Liver (tissue), 9 donors: Measurements from ENCODE around the gene SPEF1. TPM values are rescaled to one million over a fixed set of nuclear protein-coding genes. Genes with fewer than 3 reads are reported as not detected.

Source experiments
- DNase-seq: peaks from one replicate; pipeline ENCODE4 v3.0.0-alpha.2; 2017; ENCODE audit warnings: low spot score
- H3K27ac ChIP-seq, 2 donors: one replicate each; pipeline ENCODE4 v1.7.0; 2013; ENCODE audit warnings: inconsistent platforms in 2 of 2, low read length in 2 of 2, control low read depth in 1 of 2, low read depth in 1 of 2, mild to moderate bottlenecking in 1 of 2
- H3K27me3 ChIP-seq, 4 donors: one replicate each; pipeline versions ENCODE4 v1.6.1 to v1.7.0; 2013; ENCODE audit warnings: low read length in 3 of 4, inconsistent platforms in 1 of 4, mild to moderate bottlenecking in 1 of 4, moderate library complexity in 1 of 4; ENCODE audit not compliant: control insufficient read depth in 4 of 4, insufficient read depth in 4 of 4
- H3K36me3 ChIP-seq, 4 donors: one replicate each; pipeline versions ENCODE4 v1.6.1 to v1.7.0; 2013; ENCODE audit warnings: low read length in 3 of 4, mild to moderate bottlenecking in 3 of 4, low read depth in 1 of 4, moderate library complexity in 1 of 4; ENCODE audit not compliant: control insufficient read depth in 4 of 4, insufficient read depth in 3 of 4
- H3K4me1 ChIP-seq, 4 donors: one replicate each; pipeline versions ENCODE4 v1.6.1 to v1.7.0; 2013; ENCODE audit warnings: low read length in 3 of 4, mild to moderate bottlenecking in 3 of 4, moderate library complexity in 1 of 4; ENCODE audit not compliant: control insufficient read depth in 4 of 4, insufficient read depth in 4 of 4
- H3K4me3 ChIP-seq, 3 donors: one replicate each; pipeline versions ENCODE4 v1.6.1 to v1.7.0; 2013; ENCODE audit warnings: low read length in 3 of 3, control low read depth in 1 of 3, low read depth in 1 of 3, mild to moderate bottlenecking in 1 of 3
- H3K9ac ChIP-seq, 2 donors: one replicate each; pipeline ENCODE4 v1.7.0; 2013; ENCODE audit warnings: low read length in 2 of 2, mild to moderate bottlenecking in 2 of 2, moderate library complexity in 2 of 2, control low read depth in 1 of 2, low read depth in 1 of 2
- H3K9me3 ChIP-seq, 4 donors: one replicate each; pipeline versions ENCODE4 v1.6.1 to v1.7.0; 2013; ENCODE audit warnings: low read length in 3 of 4; ENCODE audit not compliant: control insufficient read depth in 4 of 4
- EGR1 ChIP-seq, 2 donors: IDR thresholded peaks; 2 replicates each; pipeline ENCODE4 v1.6.1; 2016 to 2018; ENCODE audit warnings: antibody characterized with exemption in 2 of 2, low read depth in 2 of 2
- FOXA1 ChIP-seq: IDR thresholded peaks from 2 replicates; pipeline ENCODE4 v1.6.1; 2016; ENCODE audit warnings: antibody characterized with exemption
- HNF4A ChIP-seq, 2 donors: conservative IDR thresholded peaks; 2 replicates each; pipeline ENCODE4 v1.6.1; 2016; ENCODE audit warnings: antibody characterized with exemption in 2 of 2, mild to moderate bottlenecking in 2 of 2
- HNF4G ChIP-seq: IDR thresholded peaks from 2 replicates; pipeline ENCODE4 v1.6.1; 2016; ENCODE audit warnings: antibody characterized with exemption
- JUND ChIP-seq, 2 donors: IDR thresholded peaks; 2 replicates each; pipeline ENCODE4 v1.6.1; 2016; ENCODE audit warnings: antibody characterized with exemption in 2 of 2
- MAX ChIP-seq: IDR thresholded peaks from 2 replicates; pipeline ENCODE4 v1.6.1; 2016; ENCODE audit warnings: antibody characterized with exemption
- NR2F2 ChIP-seq: IDR thresholded peaks from 2 replicates; pipeline ENCODE4 v1.6.1; 2016; ENCODE audit warnings: antibody characterized with exemption
- RXRA ChIP-seq, 2 donors: IDR thresholded peaks; 2 replicates each; pipeline ENCODE4 v1.6.1; 2017 to 2018; ENCODE audit warnings: antibody characterized with exemption in 2 of 2, mild to moderate bottlenecking in 1 of 2
- TAF1 ChIP-seq: conservative IDR thresholded peaks from 2 replicates; pipeline ENCODE4 v1.6.1; 2016; ENCODE audit warnings: antibody characterized with exemption, mild to moderate bottlenecking
- WGBS: extraction: QIAGEN DNeasy Blood & Tissue Kit; methylation state at CpG from one replicate; pipeline ENCODE4 v1.1.7; 2013; 5-methylcytosine and 5-hydroxymethylcytosine counted together
- polyA plus RNA-seq, 2 donors: library from polyadenylated mRNA; stranded (reverse) in 1 of 2; unstranded in 1 of 2; fragments of 200-250 nt in 1 of 2; fragments of >200 nt in 1 of 2; fragmentation: Nextera tagmentation in 1 of 2; extraction: Ambion mirVana in 1 of 2; gene quantifications; one replicate each; pipeline versions ENCODE4 v1.2.1 to v1.2.3, GENCODE V29; 2013 to 2015
- total RNA-seq, 2 donors: library from RNA; depleted of rRNA; stranded (reverse); fragments of >200 nt; gene quantifications; one replicate each; pipeline ENCODE4 v1.2.3, GENCODE V29; 2014
- TF ChIP-seq, protein P1 (sequence below): IDR thresholded peaks from 2 replicates; pipeline ENCODE4 v1.6.1; 2016; ENCODE audit warnings: antibody characterized with exemption
- TF ChIP-seq, protein P2 (sequence below): fragments of 150-350 bp; IDR thresholded peaks from 2 replicates; pipeline ENCODE4 v1.5.1; 2017; ENCODE audit warnings: improper control_type of control experiment, low read depth, low read length; ENCODE audit not compliant: missing input control
- TF ChIP-seq, protein P3 (sequence below): IDR thresholded peaks from 2 replicates; pipeline ENCODE4 v1.6.1; 2016; ENCODE audit warnings: antibody characterized with exemption, mild to moderate bottlenecking
- donor health status: healthy.
- donor health status: healthy.
- donor health status: healthy.
- donor health status: healthy.
- donor health status: healthy.

Gene SPEF1
- total and polyA plus RNA-seq, 4 donors = not detected

GRCh38 chr20:3738111-3739053, 42.9 kb downstream of the SPEF1 start (continued):
- TF ChIP-seq MAX (no peak), TAF1 (no peak), HNF4G (no peak), EGR1 (IDR thresholded peaks at IDR 0.05; ENCODE audit: low read depth in 2 of 2) (no peak)
- TF ChIP-seq, protein P1, sequence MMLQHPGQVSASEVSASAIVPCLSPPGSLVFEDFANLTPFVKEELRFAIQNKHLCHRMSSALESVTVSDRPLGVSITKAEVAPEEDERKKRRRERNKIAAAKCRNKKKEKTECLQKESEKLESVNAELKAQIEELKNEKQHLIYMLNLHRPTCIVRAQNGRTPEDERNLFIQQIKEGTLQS = no peak

DNA sequence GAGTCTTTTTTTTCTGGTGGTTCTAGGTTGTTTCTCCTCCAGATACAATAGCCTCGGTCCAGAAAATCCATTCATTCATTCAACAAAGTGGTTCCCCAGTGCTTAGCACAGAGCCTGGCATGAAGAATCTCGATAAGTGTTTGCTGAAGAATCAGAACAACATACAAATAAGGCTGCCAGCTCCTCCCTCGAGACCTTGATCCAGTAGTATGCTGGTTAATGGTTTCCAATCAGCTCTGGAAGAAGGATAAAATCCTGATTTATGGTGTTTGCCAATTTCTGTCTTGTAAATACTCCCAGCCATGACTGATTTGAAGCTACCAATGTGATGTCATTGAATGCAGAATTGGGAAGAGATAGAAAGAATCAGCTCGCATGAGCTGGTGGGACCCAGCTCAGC, 45.5 kb downstream of the SPEF1 start:
- no peaks in the 10 kb centered on the region for H3K9me3 ChIP-seq
- peaks cover 5 to 12% (median 8%) of the 10 kb centered on the region in 4 donors for H3K4me1 ChIP-seq
- H3K36me3 ChIP-seq = no peaks in the 10 kb centered on the region
- WGBS = 73% methylated on average over 4 of the region's 4 CpGs
- TF ChIP-seq JUND (IDR thresholded peaks at IDR 0.05) (no peak), RXRA (IDR thresholded peaks at IDR 0.05) (no peak), HNF4G (no peak), HNF4A (conservative IDR thresholded peaks at IDR 0.05) (no peak), NR2F2 (no peak), TAF1 (no peak), FOXA1 (no peak)
- TF ChIP-seq, protein P1 = no peak
- TF ChIP-seq, protein P2, sequence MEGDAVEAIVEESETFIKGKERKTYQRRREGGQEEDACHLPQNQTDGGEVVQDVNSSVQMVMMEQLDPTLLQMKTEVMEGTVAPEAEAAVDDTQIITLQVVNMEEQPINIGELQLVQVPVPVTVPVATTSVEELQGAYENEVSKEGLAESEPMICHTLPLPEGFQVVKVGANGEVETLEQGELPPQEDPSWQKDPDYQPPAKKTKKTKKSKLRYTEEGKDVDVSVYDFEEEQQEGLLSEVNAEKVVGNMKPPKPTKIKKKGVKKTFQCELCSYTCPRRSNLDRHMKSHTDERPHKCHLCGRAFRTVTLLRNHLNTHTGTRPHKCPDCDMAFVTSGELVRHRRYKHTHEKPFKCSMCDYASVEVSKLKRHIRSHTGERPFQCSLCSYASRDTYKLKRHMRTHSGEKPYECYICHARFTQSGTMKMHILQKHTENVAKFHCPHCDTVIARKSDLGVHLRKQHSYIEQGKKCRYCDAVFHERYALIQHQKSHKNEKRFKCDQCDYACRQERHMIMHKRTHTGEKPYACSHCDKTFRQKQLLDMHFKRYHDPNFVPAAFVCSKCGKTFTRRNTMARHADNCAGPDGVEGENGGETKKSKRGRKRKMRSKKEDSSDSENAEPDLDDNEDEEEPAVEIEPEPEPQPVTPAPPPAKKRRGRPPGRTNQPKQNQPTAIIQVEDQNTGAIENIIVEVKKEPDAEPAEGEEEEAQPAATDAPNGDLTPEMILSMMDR = no peak
- TF ChIP-seq, protein P3, sequence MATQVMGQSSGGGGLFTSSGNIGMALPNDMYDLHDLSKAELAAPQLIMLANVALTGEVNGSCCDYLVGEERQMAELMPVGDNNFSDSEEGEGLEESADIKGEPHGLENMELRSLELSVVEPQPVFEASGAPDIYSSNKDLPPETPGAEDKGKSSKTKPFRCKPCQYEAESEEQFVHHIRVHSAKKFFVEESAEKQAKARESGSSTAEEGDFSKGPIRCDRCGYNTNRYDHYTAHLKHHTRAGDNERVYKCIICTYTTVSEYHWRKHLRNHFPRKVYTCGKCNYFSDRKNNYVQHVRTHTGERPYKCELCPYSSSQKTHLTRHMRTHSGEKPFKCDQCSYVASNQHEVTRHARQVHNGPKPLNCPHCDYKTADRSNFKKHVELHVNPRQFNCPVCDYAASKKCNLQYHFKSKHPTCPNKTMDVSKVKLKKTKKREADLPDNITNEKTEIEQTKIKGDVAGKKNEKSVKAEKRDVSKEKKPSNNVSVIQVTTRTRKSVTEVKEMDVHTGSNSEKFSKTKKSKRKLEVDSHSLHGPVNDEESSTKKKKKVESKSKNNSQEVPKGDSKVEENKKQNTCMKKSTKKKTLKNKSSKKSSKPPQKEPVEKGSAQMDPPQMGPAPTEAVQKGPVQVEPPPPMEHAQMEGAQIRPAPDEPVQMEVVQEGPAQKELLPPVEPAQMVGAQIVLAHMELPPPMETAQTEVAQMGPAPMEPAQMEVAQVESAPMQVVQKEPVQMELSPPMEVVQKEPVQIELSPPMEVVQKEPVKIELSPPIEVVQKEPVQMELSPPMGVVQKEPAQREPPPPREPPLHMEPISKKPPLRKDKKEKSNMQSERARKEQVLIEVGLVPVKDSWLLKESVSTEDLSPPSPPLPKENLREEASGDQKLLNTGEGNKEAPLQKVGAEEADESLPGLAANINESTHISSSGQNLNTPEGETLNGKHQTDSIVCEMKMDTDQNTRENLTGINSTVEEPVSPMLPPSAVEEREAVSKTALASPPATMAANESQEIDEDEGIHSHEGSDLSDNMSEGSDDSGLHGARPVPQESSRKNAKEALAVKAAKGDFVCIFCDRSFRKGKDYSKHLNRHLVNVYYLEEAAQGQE = no peak
- no peak overlapping the region for H3K4me3 ChIP-seq
- H3K9ac ChIP-seq = no peak overlapping the region
- peaks cover 0 to 4% (median 1%) of the 10 kb centered on the region in 4 donors for H3K27me3 ChIP-seq
- DNase-seq = no peak
- no peak overlapping the region for H3K27ac ChIP-seq
